ENCODE measurements around the gene AP5S1. TPM values are rescaled to one million over a fixed set of nuclear protein-coding genes. Genes with fewer than 3 reads are reported as not detected.
A peak's percentile ranks its signal among the peaks of the same experiment; 100 is the strongest.

AP5S1 gene
- total and polyA plus RNA-seq, 2 of the 13 experiments (the other 11 are each of a cell fraction or from before 2014, with no cell fraction given), result 7.9 to 23.2 TPM

DNA sequence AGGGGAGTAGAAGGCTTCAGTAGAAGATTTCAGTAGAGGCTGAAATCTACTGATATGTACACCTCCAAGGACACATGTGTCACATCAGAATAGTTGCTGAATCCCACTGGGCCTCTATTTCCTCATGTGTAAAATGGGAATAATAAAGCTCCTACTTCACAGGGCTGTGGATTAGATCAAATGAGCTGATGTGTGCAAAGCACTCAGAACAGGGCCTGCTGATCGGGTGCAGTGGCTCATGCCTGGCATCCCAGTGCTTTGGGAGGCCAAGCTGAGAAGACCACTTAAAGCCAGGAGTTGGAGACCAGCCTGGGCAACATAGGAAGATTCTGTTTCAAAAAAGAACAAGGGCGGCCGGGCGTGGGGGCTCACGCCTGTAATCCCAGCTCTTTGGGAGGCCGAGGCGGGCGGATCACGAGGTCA, 8.1 kb upstream of the AP5S1 start (continued):
- TF ChIP-seq, protein P1, sequence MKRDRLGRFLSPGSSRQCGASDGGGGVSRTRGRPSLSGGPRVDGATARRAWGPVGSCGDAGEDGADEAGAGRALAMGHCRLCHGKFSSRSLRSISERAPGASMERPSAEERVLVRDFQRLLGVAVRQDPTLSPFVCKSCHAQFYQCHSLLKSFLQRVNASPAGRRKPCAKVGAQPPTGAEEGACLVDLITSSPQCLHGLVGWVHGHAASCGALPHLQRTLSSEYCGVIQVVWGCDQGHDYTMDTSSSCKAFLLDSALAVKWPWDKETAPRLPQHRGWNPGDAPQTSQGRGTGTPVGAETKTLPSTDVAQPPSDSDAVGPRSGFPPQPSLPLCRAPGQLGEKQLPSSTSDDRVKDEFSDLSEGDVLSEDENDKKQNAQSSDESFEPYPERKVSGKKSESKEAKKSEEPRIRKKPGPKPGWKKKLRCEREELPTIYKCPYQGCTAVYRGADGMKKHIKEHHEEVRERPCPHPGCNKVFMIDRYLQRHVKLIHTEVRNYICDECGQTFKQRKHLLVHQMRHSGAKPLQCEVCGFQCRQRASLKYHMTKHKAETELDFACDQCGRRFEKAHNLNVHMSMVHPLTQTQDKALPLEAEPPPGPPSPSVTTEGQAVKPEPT (CRISPR knock-in tag; IDR thresholded peaks at IDR 0.05; ENCODE audit: low read depth), result no peak
- TF ChIP-seq ZNF737 (CRISPR knock-in tag; IDR thresholded peaks at IDR 0.05; ENCODE audit: borderline replicate concordance) (no peak), ZNF564 (CRISPR knock-in tag; IDR thresholded peaks at IDR 0.05) (0 out of 2 replicates have a peak, but pooled peaks have one; percentile 14), ZMYM2 (CRISPR knock-in tag; IDR thresholded peaks at IDR 0.05) (no peak), ZNF629 (CRISPR knock-in tag; conservative IDR thresholded peaks at IDR 0.05) (peak; percentile 85), TP53 (CRISPR knock-in tag; conservative IDR thresholded peaks at IDR 0.05) (no peak), ZNF841 (CRISPR knock-in tag; IDR thresholded peaks at IDR 0.05; ENCODE audit: borderline replicate concordance) (no peak), SMAD1 (CRISPR knock-in tag; IDR thresholded peaks at IDR 0.05; ENCODE audit: borderline replicate concordance, low read depth) (no peak), KLF13 (CRISPR knock-in tag; IDR thresholded peaks at IDR 0.05) (no peak), ZSCAN22 (CRISPR knock-in tag; IDR thresholded peaks at IDR 0.05) (no peak), HOXD1 (CRISPR knock-in tag; IDR thresholded peaks at IDR 0.05) (no peak), ZFAT (CRISPR knock-in tag; conservative IDR thresholded peaks at IDR 0.05) (no peak), NFYB (CRISPR knock-in tag; IDR thresholded peaks at IDR 0.05) (no peak), CBX2 (IDR thresholded peaks at IDR 0.05; ENCODE audit: low read depth, low read length) (no peak), CBX2 (CRISPR knock-in tag; IDR thresholded peaks at IDR 0.05; ENCODE audit: low read depth) (no peak), CCDC6 (CRISPR knock-in tag; IDR thresholded peaks at IDR 0.05) (no peak)
- TF ChIP-seq, protein P2, sequence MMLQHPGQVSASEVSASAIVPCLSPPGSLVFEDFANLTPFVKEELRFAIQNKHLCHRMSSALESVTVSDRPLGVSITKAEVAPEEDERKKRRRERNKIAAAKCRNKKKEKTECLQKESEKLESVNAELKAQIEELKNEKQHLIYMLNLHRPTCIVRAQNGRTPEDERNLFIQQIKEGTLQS (CRISPR knock-in tag; IDR thresholded peaks at IDR 0.05), result no peak
- TF ChIP-seq, protein P3, sequence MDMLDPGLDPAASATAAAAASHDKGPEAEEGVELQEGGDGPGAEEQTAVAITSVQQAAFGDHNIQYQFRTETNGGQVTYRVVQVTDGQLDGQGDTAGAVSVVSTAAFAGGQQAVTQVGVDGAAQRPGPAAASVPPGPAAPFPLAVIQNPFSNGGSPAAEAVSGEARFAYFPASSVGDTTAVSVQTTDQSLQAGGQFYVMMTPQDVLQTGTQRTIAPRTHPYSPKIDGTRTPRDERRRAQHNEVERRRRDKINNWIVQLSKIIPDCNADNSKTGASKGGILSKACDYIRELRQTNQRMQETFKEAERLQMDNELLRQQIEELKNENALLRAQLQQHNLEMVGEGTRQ (IDR thresholded peaks at IDR 0.05; ENCODE audit: low read depth, low read length), result no peak
- TF ChIP-seq, protein P3 (CRISPR knock-in tag; IDR thresholded peaks at IDR 0.05; ENCODE audit: borderline replicate concordance), result no peak

All from HepG2 (cell line).